Mucosa of rectum (tissue), 2 donors: ENCODE data around the gene BTBD9.

Experiments
- H3K27ac ChIP-seq, 2 donors: one replicate each; pipeline ENCODE4 v1.7.0; 2013; ENCODE audit warnings: inconsistent platforms in 2 of 2, low read depth in 2 of 2, low read length in 2 of 2
- H3K27me3 ChIP-seq, 2 donors: one replicate each; pipeline ENCODE4 v1.7.0; 2013; ENCODE audit warnings: low read length in 2 of 2; ENCODE audit not compliant: control insufficient read depth in 2 of 2, insufficient read depth in 2 of 2
- H3K36me3 ChIP-seq, 2 donors: one replicate each; pipeline ENCODE4 v1.7.0; 2013; ENCODE audit warnings: low read length in 2 of 2; ENCODE audit not compliant: control insufficient read depth in 2 of 2, insufficient read depth in 2 of 2
- H3K4me1 ChIP-seq, 2 donors: one replicate each; pipeline ENCODE4 v1.7.0; 2013; ENCODE audit warnings: low read length in 2 of 2, mild to moderate bottlenecking in 1 of 2; ENCODE audit not compliant: control insufficient read depth in 2 of 2, insufficient read depth in 2 of 2
- H3K4me3 ChIP-seq, 2 donors: one replicate each; pipeline ENCODE4 v1.7.0; 2013; ENCODE audit warnings: low read length in 2 of 2
- H3K9ac ChIP-seq, 2 donors: one replicate each; pipeline ENCODE4 v1.7.0; 2013; ENCODE audit warnings: low read length in 2 of 2, low read depth in 1 of 2, mild to moderate bottlenecking in 1 of 2
- H3K9me3 ChIP-seq, 2 donors: one replicate each; pipeline ENCODE4 v1.7.0; 2013; ENCODE audit warnings: low read length in 2 of 2; ENCODE audit not compliant: control insufficient read depth in 2 of 2
- donor health status: healthy.
- donor health status: Normal muscosa, but diverticular disease.

Gene BTBD9

GRCh38 chr6:38174806-38175495, 464.8 kb downstream of the BTBD9 start:
- Histone ChIP-seq H3K27me3 (no peaks in the 10 kb centered on the region), H3K27ac (no peak overlapping the region), H3K4me1 (peaks cover 17 to 66% of the 10 kb centered on the region in 2 donors), H3K9ac (no peak overlapping the region), H3K4me3 (no peak overlapping the region), H3K9me3 (no peaks in the 10 kb centered on the region), H3K36me3 (peaks cover 0 to 2% of the 10 kb centered on the region in 2 donors)

GRCh38 chr6:38174315-38174714, 465.4 kb downstream of the BTBD9 start:
- Histone ChIP-seq H3K9ac (peak overlapping the region in 1 of 2 donors; percentile 7), H3K4me1 (peaks cover 19 to 69% of the 10 kb centered on the region in 2 donors), H3K9me3 (no peaks in the 10 kb centered on the region), H3K27ac (peak overlapping the region in 1 of 2 donors; percentile 41), H3K27me3 (no peaks in the 10 kb centered on the region), H3K4me3 (no peak overlapping the region), H3K36me3 (peaks cover 0 to 2% of the 10 kb centered on the region in 2 donors)

- peak overlapping the region in 1 of 2 donors; percentile 41 for H3K27ac ChIP-seq
- H3K9ac ChIP-seq = peak overlapping the region in 1 of 2 donors; percentile 7
- H3K4me1 ChIP-seq = peaks cover 19 to 69% of the 10 kb centered on the region in 2 donors
- H3K9me3 ChIP-seq = no peaks in the 10 kb centered on the region
- no peaks in the 10 kb centered on the region for H3K27me3 ChIP-seq
- H3K4me3 ChIP-seq = no peak overlapping the region
- H3K36me3 ChIP-seq = peaks cover 0 to 2% of the 10 kb centered on the region in 2 donors
These were observed 465.8 kb downstream of the BTBD9 start for GRCh38 chr6:38173909-38174308.

GRCh38 chr6:38172739-38173410, 466.9 kb downstream of the BTBD9 start:
- Histone ChIP-seq H3K27ac (no peak overlapping the region), H3K36me3 (peaks cover 0 to 2% of the 10 kb centered on the region in 2 donors), H3K4me1 (peaks cover 18 to 64% of the 10 kb centered on the region in 2 donors), H3K9me3 (no peaks in the 10 kb centered on the region), H3K27me3 (no peaks in the 10 kb centered on the region), H3K9ac (no peak overlapping the region), H3K4me3 (no peak overlapping the region)

GRCh38 chr6:38171997-38172738, 467.6 kb downstream of the BTBD9 start:
- Histone ChIP-seq H3K36me3 (peaks cover 0 to 2% of the 10 kb centered on the region in 2 donors), H3K4me1 (peaks cover 18 to 59% of the 10 kb centered on the region in 2 donors), H3K27ac (no peak overlapping the region)

GRCh38 chr6:38170666-38171355, 468.9 kb downstream of the BTBD9 start:
- Histone ChIP-seq H3K36me3 (peaks cover 0 to 2% of the 10 kb centered on the region in 2 donors), H3K4me1 (peaks cover 18 to 45% of the 10 kb centered on the region in 2 donors), H3K27me3 (no peaks in the 10 kb centered on the region), H3K27ac (peak overlapping the region in 1 of 2 donors; percentile 17), H3K4me3 (no peak overlapping the region), H3K9ac (no peak overlapping the region), H3K9me3 (no peaks in the 10 kb centered on the region)

More at GRCh38 chr6:38171997-38172738, 467.6 kb downstream of the BTBD9 start:
- peak overlapping the region in 1 of 2 donors; percentile 15 for H3K9ac ChIP-seq
- H3K9me3 ChIP-seq = no peaks in the 10 kb centered on the region
- H3K27me3 ChIP-seq = no peaks in the 10 kb centered on the region
- H3K4me3 ChIP-seq = no peak overlapping the region

- no peak overlapping the region for H3K9ac ChIP-seq
- H3K27ac ChIP-seq = peak overlapping the region; percentile 9 to 17
- peak overlapping the region in 1 of 2 donors; percentile 3 for H3K4me3 ChIP-seq
- H3K4me1 ChIP-seq = peaks cover 18 to 45% of the 10 kb centered on the region in 2 donors
- no peaks in the 10 kb centered on the region for H3K9me3 ChIP-seq
- H3K27me3 ChIP-seq = no peaks in the 10 kb centered on the region
- H3K36me3 ChIP-seq = peaks cover 0 to 2% of the 10 kb centered on the region in 2 donors
These were observed 469.7 kb downstream of the BTBD9 start for GRCh38 chr6:38169977-38170526.

- H3K4me3 ChIP-seq = no peak overlapping the region
- peak overlapping the region in 1 of 2 donors; percentile 9 for H3K27ac ChIP-seq
- H3K4me1 ChIP-seq = peaks cover 18 to 41% of the 10 kb centered on the region in 2 donors
- no peaks in the 10 kb centered on the region for H3K27me3 ChIP-seq
- H3K9me3 ChIP-seq = no peaks in the 10 kb centered on the region
- H3K36me3 ChIP-seq = no peaks in the 10 kb centered on the region
- H3K9ac ChIP-seq = no peak overlapping the region
These were observed 470.3 kb downstream of the BTBD9 start for GRCh38 chr6:38169221-38169976.

- Histone ChIP-seq H3K27ac (no peak overlapping the region), H3K36me3 (no peaks in the 10 kb centered on the region), H3K9ac (no peak overlapping the region), H3K9me3 (no peaks in the 10 kb centered on the region), H3K4me1 (peaks cover 16 to 41% of the 10 kb centered on the region in 2 donors), H3K4me3 (no peak overlapping the region), H3K27me3 (no peaks in the 10 kb centered on the region)
These were observed 471.0 kb downstream of the BTBD9 start for GRCh38 chr6:38168699-38169098.
